SK-N-SH (cell line): ENCODE measurements around the gene HNF1A. TPM values are rescaled to one million over a fixed set of nuclear protein-coding genes. Genes with fewer than 3 reads are reported as not detected.

Experiments used
- CTCF ChIA-PET: fragments of 300-600, 350-600 bp; formaldehyde crosslinking; extraction: SDS; loops from one replicate; lab custom pipeline; 2021; lab: Yijun Ruan, JAX
- POLR2A ChIA-PET: fragments of 350-600 bp; sonication (Branson Sonifier 250); formaldehyde crosslinking; extraction: SDS; loops from one replicate; lab custom pipeline; 2020; ENCODE audit warnings: antibody characterized with exemption, inconsistent platforms; lab: Yijun Ruan, JAX
- DNase-seq: peaks from one replicate; pipeline ENCODE4 v3.0.0; 2012
- H2AFZ ChIP-seq: fragments of 200-600 bp; sonication (generic); 2 replicates; pipeline ENCODE4 v1.8.1; 2016; ENCODE audit warnings: antibody characterized with exemption, mild to moderate bottlenecking, low read depth
- H3F3A ChIP-seq: fragments of 200-600 bp; sonication (generic); replicated peaks from 2 replicates; pipeline ENCODE3; 2016; ENCODE audit warnings: antibody characterized with exemption, mild to moderate bottlenecking; ENCODE audit not compliant: insufficient read depth
- H3K27ac ChIP-seq, 2 experiments: fragments of 200-500 bp in 1 of 2; fragments of 200-600 bp in 1 of 2; sonication (Bioruptor generic) in 1 of 2; sonication (generic), shearing (Covaris generic) in 1 of 2; 2 replicates each; pipeline versions ENCODE4 v1.5.1 to v1.6.1; 2014 to 2016; ENCODE audit warnings: low read depth in 2 of 2, inconsistent platforms in 1 of 2, low read length in 1 of 2, mild to moderate bottlenecking in 1 of 2, mixed read lengths in 1 of 2
- H3K27me3 ChIP-seq: fragments of 200-600 bp; sonication (generic), shearing (Covaris generic); 2 replicates; pipeline ENCODE4 v1.6.1; 2016; ENCODE audit warnings: mixed run types; ENCODE audit not compliant: insufficient read depth
- H3K36me3 ChIP-seq, 2 experiments: fragments of 200-500 bp in 1 of 2; fragments of 200-600 bp in 1 of 2; sonication (Bioruptor generic) in 1 of 2; sonication (generic) in 1 of 2; replicated peaks in 1 of 2; 2 replicates each; pipeline versions ENCODE3 to v1.5.1; 2014 to 2016; ENCODE audit warnings: low read length in 1 of 2, mild to moderate bottlenecking in 1 of 2; ENCODE audit not compliant: insufficient read depth in 2 of 2, control insufficient read depth in 1 of 2
- H3K4me1 ChIP-seq, 2 experiments: fragments of 200-500 bp in 1 of 2; fragments of 200-600 bp in 1 of 2; sonication (Bioruptor generic) in 1 of 2; sonication (generic), shearing (Covaris generic) in 1 of 2; 2 replicates each; pipeline versions ENCODE4 v1.5.1 to v1.6.1; 2014 to 2016; ENCODE audit warnings: low read depth in 1 of 2, low read length in 1 of 2, mixed run types in 1 of 2; ENCODE audit not compliant: insufficient read depth in 2 of 2, control insufficient read depth in 1 of 2
- H3K4me2 ChIP-seq: fragments of 200-600 bp; sonication (generic), shearing (Covaris generic); 2 replicates; pipeline ENCODE4 v1.6.1; 2017; ENCODE audit warnings: mixed run types
- H3K4me3 ChIP-seq, 2 experiments: fragments of 200-500 bp in 1 of 2; fragments of 200-600 bp in 1 of 2; sonication (Bioruptor generic) in 1 of 2; sonication (generic), shearing (Covaris generic) in 1 of 2; 2 replicates each; pipeline versions ENCODE4 v1.5.1 to v1.8.1; 2014 to 2016; ENCODE audit warnings: low read depth in 2 of 2, inconsistent platforms in 1 of 2, low read length in 1 of 2, mild to moderate bottlenecking in 1 of 2, mixed read lengths in 1 of 2, moderate library complexity in 1 of 2
- H3K79me2 ChIP-seq: fragments of 200-600 bp; sonication (generic); 2 replicates; pipeline ENCODE4 v1.8.1; 2017; ENCODE audit warnings: mild to moderate bottlenecking; ENCODE audit not compliant: insufficient read depth
- H3K9ac ChIP-seq: fragments of 200-600 bp; sonication (generic); 2 replicates; pipeline ENCODE4 v1.6.1; 2017; ENCODE audit warnings: mixed run types
- H3K9me2 ChIP-seq: fragments of 200-600 bp; sonication (generic); 2 replicates; pipeline ENCODE4 v1.6.1; 2017; ENCODE audit warnings: mixed run types
- H3K9me3 ChIP-seq: fragments of 200-600 bp; sonication (generic); 2 replicates; pipeline ENCODE4 v1.6.1; 2017; ENCODE audit warnings: mixed run types, mild to moderate bottlenecking, moderate library complexity
- H4K20me1 ChIP-seq: fragments of 200-600 bp; sonication (generic); 2 replicates; pipeline ENCODE4 v1.6.1; 2017; ENCODE audit warnings: mild to moderate bottlenecking, mixed run types; ENCODE audit not compliant: insufficient read depth
- ELF1 ChIP-seq: IDR thresholded peaks from 2 replicates; pipeline ENCODE4 v1.4.0; 2012
- EP300 ChIP-seq, 2 experiments: IDR thresholded peaks; 2 replicates each; pipeline versions ENCODE4 v1.4.0 to v1.6.1; 2012; ENCODE audit warnings: borderline replicate concordance in 1 of 2, low read depth in 1 of 2, low read length in 1 of 2
- FOSL2 ChIP-seq: IDR thresholded peaks from 2 replicates; pipeline ENCODE4 v1.4.0; 2012; ENCODE audit warnings: low read depth, mild to moderate bottlenecking, moderate library complexity, borderline replicate concordance
- FOXM1 ChIP-seq: IDR thresholded peaks from 2 replicates; pipeline ENCODE4 v1.4.0; 2012; ENCODE audit warnings: low read depth, mild to moderate bottlenecking
- GABPA ChIP-seq: IDR thresholded peaks from 2 replicates; pipeline ENCODE4 v1.4.0; 2012; ENCODE audit warnings: low read depth, mild to moderate bottlenecking
- GATA2 ChIP-seq: sonication (generic); formaldehyde crosslinking; IDR thresholded peaks from 2 replicates; pipeline ENCODE4 v1.5.0; 2020; ENCODE audit warnings: mild to moderate bottlenecking, missing genetic modification reagents
- JUND ChIP-seq: IDR thresholded peaks from 2 replicates; pipeline ENCODE4 v1.4.0; 2012
- MAX ChIP-seq: IDR thresholded peaks from 2 replicates; pipeline ENCODE4 v1.4.0; 2012; ENCODE audit warnings: low read depth
- MEF2A ChIP-seq: IDR thresholded peaks from 2 replicates; pipeline ENCODE4 v1.4.0; 2012; ENCODE audit warnings: low read depth, borderline replicate concordance
- POLR2AphosphoS5 ChIP-seq: IDR thresholded peaks from 2 replicates; pipeline ENCODE4 v1.6.1; 2012; ENCODE audit warnings: low read depth, low read length
- RCOR1 ChIP-seq: fragments of 150-350 bp; IDR thresholded peaks from 2 replicates; pipeline ENCODE4 v1.6.1; 2017; ENCODE audit warnings: antibody characterized with exemption, low read length
- RFX5 ChIP-seq: IDR thresholded peaks from 2 replicates; pipeline ENCODE4 v1.6.1; 2012; ENCODE audit warnings: mild to moderate bottlenecking, improper control_type of control experiment, low read length
- RXRA ChIP-seq: IDR thresholded peaks from 2 replicates; pipeline ENCODE4 v1.4.0; 2012; ENCODE audit warnings: low read depth, mild to moderate bottlenecking, borderline replicate concordance
- SIN3A ChIP-seq: IDR thresholded peaks from 2 replicates; pipeline ENCODE4 v1.6.1; 2012; ENCODE audit warnings: low read depth, mild to moderate bottlenecking, low read length, moderate library complexity, borderline replicate concordance
- SMC3 ChIP-seq: IDR thresholded peaks from 2 replicates; pipeline ENCODE4 v1.6.1; 2012; ENCODE audit warnings: low read depth, low read length, improper control_type of control experiment
- TCF12 ChIP-seq: IDR thresholded peaks from 2 replicates; pipeline ENCODE4 v1.4.0; 2012
- USF1 ChIP-seq: IDR thresholded peaks from 2 replicates; pipeline ENCODE4 v1.4.0; 2012; ENCODE audit warnings: low read depth, borderline replicate concordance
- WGBS: methylation state at CpG from one replicate; pipeline ENCODE4 v1.1.6; 2017; ENCODE audit warnings: low lambda C conversion rate; 5-methylcytosine and 5-hydroxymethylcytosine counted together
- polyA plus RNA-seq, 3 experiments: library from polyadenylated mRNA; depleted of rRNA; stranded (reverse); fragments of >200 nt; gene quantifications; 2 replicates each; pipeline ENCODE4 v1.2.3, GENCODE V29; 2012

Gene HNF1A
- polyA plus RNA-seq, 1 of the 3 experiments (the other 2 are of a cell fraction): not detected

- H3K9me3 ChIP-seq: no peaks in the 10 kb centered on the region
- TF ChIP-seq MAX: no peak
- no peak for TF ChIP-seq FOXM1
- no peak for TF ChIP-seq SMC3
- no peak for TF ChIP-seq POLR2AphosphoS5
- TF ChIP-seq FOSL2: no peak
- TF ChIP-seq EP300 (IDR thresholded peaks at IDR 0.05; ENCODE audit: borderline replicate concordance in 1 of 2, low read depth in 1 of 2, low read length in 1 of 2): no peak
- no peak for TF ChIP-seq MEF2A
- no peak for TF ChIP-seq GABPA
- no peak for TF ChIP-seq ELF1
- no peak for TF ChIP-seq TCF12
- no peak for TF ChIP-seq RFX5
- no peak for TF ChIP-seq SIN3A
- no peak for TF ChIP-seq USF1
- no peak for TF ChIP-seq GATA2 (CRISPR knock-in tag)
- no peak for TF ChIP-seq RXRA
- WGBS: 84% methylated on average over 6 of the region's 6 CpGs
- H3K36me3 ChIP-seq: no peaks in the 10 kb centered on the region
- CTCF ChIA-PET: no interaction called here
- H3K79me2 ChIP-seq: no peaks in the 10 kb centered on the region
- no peaks in the 10 kb centered on the region for H4K20me1 ChIP-seq
- no peak overlapping the region for H3K4me2 ChIP-seq
- H3K9me2 ChIP-seq: no peaks in the 10 kb centered on the region
- POLR2A ChIA-PET: no interaction called here
- H3K27ac ChIP-seq: no peak overlapping the region
- H3K4me1 ChIP-seq: no peaks in the 10 kb centered on the region
- no peak overlapping the region for H3K4me3 ChIP-seq
- H3F3A ChIP-seq: no peaks in the 10 kb centered on the region
- DNase-seq: no peak
- H3K27me3 ChIP-seq: no peaks in the 10 kb centered on the region
- H3K9ac ChIP-seq: no peak overlapping the region
- no peak overlapping the region for H2AFZ ChIP-seq
These were observed 43.4 kb downstream of the HNF1A start for GRCh38 chr12:121021754-121022153.

- Histone ChIP-seq H3K9ac (no peak overlapping the region), H3K4me3 (no peak overlapping the region), H3K79me2 (no peaks in the 10 kb centered on the region), H3K4me1 (no peaks in the 10 kb centered on the region), H3K9me3 (no peaks in the 10 kb centered on the region), H3K36me3 (no peaks in the 10 kb centered on the region), H3K9me2 (no peaks in the 10 kb centered on the region), H3F3A (no peaks in the 10 kb centered on the region), H3K4me2 (no peak overlapping the region), H4K20me1 (no peaks in the 10 kb centered on the region), H3K27me3 (no peaks in the 10 kb centered on the region), H2AFZ (no peak overlapping the region), H3K27ac (no peak overlapping the region)
- ChIA-PET CTCF (interaction anchor here (1.9 kb wide), 1 partner anchor 39 kb away, joined by 4 read pairs; no protein-coding TSS in a partner anchor), POLR2A (no interaction called here)
- no peak for DNase-seq
- no peak for TF ChIP-seq JUND
- no peak for TF ChIP-seq RCOR1
- WGBS: 48% methylated on average over 2 of the region's 2 CpGs
These were observed 44.4 kb downstream of the HNF1A start for GRCh38 chr12:121022713-121023112.
